HTR-8/SVneo (cell line): Measurements from ENCODE around the gene C1orf159.
"Not testable (repeated sequence)": the region's sequence is repeated elsewhere in the genome, so short reads cannot be mapped to it uniquely, and the experiment has no call there.

Experiments
- DNase-seq: peaks from one replicate; pipeline ENCODE4 v3.0.0; 2011; ENCODE audit warnings: low spot score, mixed read lengths; ENCODE audit not compliant: insufficient read length
- FAIRE-seq: peaks from 2 replicates; lab custom pipeline; 2011; peaks lifted over from hg19 to GRCh38; lab: Jason Lieb, UNC

The C1orf159 gene

DNA sequence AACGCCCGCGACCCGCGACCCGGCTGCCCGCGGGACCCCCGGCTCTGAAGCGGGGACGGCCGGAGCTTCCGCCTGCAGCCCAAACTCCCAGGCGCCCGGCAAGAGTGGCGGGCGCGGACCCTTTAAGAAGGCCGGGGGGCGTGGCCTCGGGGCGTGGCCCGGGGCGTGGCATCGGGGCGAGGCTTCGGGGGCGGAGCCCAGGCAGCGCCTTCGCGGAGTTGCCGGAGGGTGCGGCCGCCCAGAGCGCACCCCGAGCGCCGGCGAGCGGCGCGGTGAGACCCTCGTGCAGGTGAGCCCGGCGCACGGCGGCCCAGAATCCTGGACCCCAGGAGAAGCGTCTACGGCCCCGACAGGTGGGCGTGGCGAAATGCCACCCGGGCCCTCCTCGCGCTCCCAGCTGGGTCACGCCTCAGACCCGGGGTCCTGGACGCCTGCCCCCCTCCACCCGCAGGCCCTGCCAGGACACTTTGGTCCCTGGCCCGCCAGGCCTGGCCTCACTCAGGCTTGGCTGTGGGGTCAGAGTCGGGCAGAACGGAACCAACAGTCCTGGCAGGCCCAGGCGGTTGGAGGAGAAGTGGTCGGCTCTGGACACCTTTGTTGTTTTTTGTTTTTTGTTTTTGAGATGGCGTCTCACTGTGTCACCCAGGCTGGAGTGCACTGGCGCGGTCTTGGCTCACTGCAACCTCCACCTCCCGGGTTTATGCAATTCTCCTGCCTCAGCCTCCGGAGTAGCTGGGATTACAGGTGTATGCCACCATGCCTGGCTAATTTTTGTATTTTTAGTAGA is 56.2 kb downstream of the C1orf159 start:
- DNase-seq (peak; percentile 83), FAIRE-seq (no peak)

DNA sequence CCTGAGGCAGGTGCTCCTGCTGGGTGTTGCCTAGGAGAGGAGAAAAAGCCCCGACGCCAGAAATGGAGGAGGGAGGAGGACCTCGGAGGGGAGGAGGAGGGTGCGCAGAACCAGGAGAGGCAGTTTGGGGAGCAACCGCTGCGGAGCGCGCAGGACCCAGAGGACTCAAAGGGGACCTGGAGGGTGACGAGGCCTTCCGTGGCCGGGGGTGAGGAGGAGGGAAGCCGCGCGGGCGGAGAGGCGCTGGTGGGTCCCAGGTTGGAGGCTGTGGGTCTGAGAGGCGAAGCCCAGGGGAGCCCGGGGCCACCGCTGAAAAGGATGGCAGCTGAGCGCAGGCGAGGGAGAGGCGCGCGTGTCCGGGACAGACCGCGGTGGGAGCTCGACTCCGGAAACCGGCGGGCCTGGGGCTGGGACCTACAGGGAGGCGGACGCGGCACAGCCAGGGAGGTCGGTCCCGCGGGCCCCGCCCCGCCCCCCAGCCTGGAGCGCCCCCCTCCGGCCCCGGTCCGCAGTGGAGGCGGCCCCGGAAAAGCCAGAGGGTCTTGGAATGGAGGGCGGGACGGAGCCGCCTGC is 56.9 kb downstream of the C1orf159 start:
- FAIRE-seq (no peak), DNase-seq (peak; percentile 48)

DNA sequence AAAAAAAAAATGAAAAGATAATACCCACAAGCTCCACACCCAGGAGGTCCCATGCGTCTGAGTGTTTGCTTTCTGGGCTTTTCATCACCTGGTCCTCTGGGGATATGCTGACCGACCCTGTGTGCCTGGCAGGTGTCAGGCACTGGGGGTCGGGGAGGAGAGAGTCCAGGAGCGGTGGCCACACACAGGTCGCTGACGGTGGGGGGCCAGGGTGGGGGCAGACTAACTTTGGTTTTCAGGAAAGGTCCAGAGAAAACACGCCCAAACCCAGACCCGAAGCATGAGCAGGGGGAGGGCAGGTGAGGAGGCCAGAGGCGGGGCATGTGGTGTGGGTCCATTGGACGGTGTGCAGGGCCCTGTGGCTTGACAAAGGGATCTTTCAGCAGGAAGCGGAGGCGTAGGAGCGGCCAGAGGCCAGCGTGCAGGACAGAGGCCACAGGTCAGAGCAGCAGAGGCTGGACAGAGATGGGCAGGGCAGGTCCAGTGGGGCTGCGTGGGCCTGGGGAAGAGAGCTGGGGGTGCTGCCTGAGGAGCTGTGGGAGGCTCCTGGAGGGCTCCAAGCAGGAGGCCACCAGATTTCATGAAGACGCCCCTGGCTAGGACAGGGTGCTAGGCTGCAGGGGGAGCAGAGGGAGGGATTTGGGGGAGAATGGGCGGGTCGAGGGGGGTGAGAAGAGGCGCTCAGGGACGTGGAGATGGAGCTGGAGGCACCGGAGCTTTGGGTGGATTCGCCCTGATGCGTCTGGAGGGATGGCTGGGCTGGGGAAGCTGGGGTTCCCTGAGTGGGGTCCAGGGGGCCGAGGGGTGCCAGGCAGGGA is 57.6 kb downstream of the C1orf159 start:
- no peak for FAIRE-seq
- DNase-seq = no peak

DNA sequence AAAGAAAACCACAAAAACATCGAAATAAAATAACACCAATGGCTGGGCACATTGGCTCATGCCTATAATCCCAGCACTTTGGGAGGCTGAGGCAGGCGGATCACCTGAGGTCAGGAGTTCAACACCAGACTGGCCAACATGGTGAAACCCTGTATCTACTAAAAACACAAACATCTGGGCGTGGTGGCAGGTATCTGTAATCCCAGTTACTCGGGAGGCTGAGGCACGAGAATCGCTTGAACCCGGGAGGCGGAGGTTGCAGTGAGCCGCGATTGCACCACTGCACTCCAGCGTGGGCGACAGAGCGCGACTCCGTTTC is 58.2 kb downstream of the C1orf159 start:
- FAIRE-seq, DNase-seq: not testable (repeated sequence)

GRCh38 chr1:1055841-1056736 is 59.8 kb downstream of the C1orf159 start:
- FAIRE-seq (peak; percentile 42), DNase-seq (no peak)

DNA sequence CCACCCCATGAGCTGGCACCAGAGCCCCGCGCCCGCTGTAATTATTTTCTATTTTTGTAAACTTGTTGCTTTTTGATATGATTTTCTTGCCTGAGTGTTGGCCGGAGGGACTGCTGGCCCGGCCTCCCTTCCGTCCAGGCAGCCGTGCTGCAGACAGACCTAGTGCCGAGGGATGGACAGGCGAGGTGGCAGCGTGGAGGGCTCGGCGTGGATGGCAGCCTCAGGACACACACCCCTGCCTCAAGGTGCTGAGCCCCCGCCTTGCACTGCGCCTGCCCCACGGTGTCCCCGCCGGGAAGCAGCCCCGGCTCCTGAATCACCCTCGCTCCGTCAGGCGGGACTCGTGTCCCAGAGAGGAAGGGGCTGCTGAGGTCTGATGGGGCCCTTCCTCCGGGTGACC is 60.9 kb downstream of the C1orf159 start:
- FAIRE-seq (no peak), DNase-seq (no peak)

DNA sequence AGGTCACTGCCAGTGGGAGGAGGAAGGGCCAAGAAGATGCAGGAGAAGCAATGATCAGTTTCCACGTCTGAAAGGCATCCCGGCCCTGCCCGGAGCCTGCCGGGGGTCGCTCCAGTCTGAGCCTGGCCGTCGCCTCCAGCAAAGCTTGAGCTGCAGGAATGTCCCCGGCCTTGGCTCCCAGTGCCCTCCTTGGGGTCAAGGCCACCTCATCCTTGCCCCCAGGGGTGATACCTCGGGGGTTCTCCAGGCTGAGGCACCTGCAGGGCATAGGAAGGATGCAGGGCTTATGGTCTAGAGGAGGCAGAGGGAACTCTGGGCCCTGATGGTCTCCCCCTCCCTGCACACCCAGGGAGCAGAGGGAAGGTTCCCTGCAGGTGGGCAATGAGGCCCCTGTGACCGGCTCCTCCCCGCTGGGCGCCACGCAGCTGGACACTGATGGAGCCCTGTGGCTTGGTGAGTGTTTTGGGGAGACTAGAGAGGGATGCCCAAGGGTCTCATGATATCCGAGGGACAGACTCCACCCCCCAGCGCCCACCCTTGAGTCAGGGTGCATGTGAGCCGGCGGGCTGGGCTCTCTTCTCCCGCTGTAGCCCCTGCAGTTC is 61.7 kb downstream of the C1orf159 start:
- DNase-seq = no peak
- no peak for FAIRE-seq

- DNase-seq (no peak), FAIRE-seq (no peak)
Measured at GRCh38 chr1:1053682-1054081, 62.2 kb downstream of the C1orf159 start.

DNA sequence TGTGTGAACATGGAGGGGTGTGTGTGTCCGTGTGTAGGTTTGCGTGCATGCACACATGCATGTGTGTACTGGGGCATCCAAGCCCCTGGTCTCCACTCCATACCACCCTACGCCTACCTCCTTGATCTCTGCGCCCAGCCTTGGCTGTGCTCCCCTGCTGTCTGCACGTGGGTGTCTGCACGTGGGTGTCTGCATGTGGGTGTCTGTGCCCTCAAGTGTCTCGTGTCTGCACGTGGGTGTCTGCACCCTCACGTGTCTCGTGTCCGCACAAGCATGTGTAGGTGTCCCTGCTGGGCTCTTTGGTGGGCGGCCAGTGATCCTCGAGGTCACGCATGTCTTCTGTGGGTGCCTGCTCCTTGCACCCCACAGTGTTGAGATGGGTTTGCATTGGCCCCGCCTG is 62.9 kb downstream of the C1orf159 start:
- DNase-seq = no peak
- no peak for FAIRE-seq

GRCh38 chr1:1052003-1052840 is 63.7 kb downstream of the C1orf159 start:
- no peak for DNase-seq
- no peak for FAIRE-seq

- no peak for FAIRE-seq
Measured at GRCh38 chr1:1051127-1051810, 64.6 kb downstream of the C1orf159 start.

DNA sequence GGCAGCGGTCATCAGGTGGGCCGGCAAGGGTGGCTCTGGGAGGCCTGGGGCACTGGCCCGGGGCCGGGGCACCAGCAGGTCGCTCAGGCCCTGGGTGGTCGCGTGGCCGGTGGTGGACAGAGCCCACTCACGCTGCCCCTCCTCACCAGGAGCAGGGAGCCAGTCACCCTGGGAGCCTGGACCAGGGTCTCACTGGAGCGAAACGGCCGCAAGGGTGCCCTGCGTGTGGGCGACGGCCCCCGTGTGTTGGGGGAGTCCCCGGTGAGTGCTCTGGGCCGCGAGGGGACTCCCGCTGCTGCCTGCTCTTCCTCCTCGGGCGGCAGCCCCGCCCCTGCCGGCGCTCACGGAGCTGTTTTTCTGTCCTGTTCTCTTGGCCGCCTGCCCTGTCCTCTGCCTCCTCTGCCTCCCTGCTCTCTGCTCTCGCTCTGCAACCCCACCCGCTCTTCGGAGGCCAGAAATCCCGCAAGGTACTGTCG is 65.3 kb downstream of the C1orf159 start:
- no peak for DNase-seq
- no peak for FAIRE-seq

More at GRCh38 chr1:1051127-1051810, 64.6 kb downstream of the C1orf159 start:
- no peak for DNase-seq

DNA sequence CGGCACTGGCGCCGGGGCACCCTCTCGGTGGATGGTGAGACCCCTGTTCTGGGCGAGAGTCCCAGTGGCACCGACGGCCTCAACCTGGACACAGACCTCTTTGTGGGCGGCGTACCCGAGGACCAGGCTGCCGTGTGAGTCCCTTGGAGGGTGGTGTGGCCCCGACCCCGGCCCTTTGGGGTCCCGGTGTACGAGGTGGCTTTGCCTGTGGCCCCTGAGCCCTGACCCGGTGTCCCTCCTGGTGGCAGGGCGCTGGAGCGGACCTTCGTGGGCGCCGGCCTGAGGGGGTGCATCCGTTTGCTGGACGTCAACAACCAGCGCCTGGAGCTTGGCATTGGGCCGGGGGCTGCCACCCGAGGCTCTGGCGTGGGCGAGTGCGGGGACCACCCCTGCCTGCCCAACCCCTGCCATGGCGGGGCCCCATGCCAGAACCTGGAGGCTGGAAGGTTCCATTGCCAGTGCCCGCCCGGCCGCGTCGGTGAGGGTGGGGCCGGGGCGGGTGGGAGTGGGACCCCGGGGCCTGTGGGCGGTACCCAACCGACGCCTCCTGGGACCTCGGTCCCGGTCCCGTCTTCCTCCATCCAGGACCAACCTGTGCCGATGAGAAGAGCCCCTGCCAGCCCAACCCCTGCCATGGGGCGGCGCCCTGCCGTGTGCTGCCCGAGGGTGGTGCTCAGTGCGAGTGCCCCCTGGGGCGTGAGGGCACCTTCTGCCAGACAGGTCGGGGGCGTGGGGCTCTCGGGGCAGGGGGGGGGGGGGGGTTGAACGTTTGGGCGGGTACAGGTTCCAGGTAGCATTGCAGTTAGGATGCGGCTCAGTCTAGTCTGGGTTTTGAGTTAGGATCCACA is 66.3 kb downstream of the C1orf159 start:
- FAIRE-seq = no peak

GRCh38 chr1:1048765-1049164 is 67.1 kb downstream of the C1orf159 start:
- FAIRE-seq = no peak

More for the DNA sequence above, 66.3 kb downstream of the C1orf159 start:
- no peak for DNase-seq

DNA sequence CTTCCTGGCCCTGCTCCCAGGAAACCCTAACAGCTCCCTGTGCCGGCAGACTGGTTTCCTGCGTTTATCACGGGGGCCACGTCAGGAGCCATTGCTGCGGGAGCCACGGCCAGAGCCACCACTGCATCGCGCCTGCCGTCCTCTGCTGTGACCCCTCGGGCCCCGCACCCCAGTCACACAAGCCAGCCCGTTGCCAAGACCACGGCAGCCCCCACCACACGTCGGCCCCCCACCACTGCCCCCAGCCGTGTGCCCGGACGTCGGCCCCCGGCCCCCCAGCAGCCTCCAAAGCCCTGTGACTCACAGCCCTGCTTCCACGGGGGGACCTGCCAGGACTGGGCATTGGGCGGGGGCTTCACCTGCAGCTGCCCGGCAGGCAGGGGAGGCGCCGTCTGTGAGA is 67.9 kb downstream of the C1orf159 start:
- DNase-seq (no peak), FAIRE-seq (no peak)

More at GRCh38 chr1:1048765-1049164, 67.1 kb downstream of the C1orf159 start:
- no peak for DNase-seq

DNA sequence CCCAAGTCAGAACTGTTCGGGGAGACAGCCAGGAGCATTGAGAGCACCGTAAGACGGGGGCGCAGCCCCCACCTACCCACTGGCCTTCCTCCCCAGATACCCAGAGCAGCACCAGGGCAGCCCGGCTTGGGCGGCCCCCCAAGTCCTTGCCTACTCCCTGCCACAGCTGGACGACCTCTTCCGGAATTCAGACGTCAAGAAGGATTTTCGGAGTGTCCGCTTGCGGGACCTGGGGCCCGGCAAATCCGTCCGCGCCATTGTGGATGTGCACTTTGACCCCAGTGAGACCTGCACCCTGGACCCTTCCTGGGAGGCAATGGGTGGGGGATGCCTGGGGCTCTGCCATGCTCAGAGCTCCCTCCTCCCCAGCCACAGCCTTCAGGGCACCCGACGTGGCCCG is 68.5 kb downstream of the C1orf159 start:
- FAIRE-seq = no peak
- DNase-seq = no peak

- FAIRE-seq (no peak), DNase-seq (no peak)
Measured at GRCh38 chr1:1046767-1047166, 69.1 kb downstream of the C1orf159 start.
